NB4 (cell line): ENCODE measurements around the gene UBALD2.

Source experiments
- CTCF ChIP-seq: IDR thresholded peaks from one replicate; pipeline ENCODE4 v1.5.1; 2012; ENCODE audit warnings: low read depth, low read length
- MAX ChIP-seq: IDR thresholded peaks from 2 replicates; pipeline ENCODE4 v1.6.1; 2011; ENCODE audit warnings: low read depth, low read length
- MYC ChIP-seq: IDR thresholded peaks from 2 replicates; pipeline ENCODE4 v1.6.1; 2011; ENCODE audit warnings: low read depth, low read length
- POLR2A ChIP-seq: IDR thresholded peaks from 2 replicates; pipeline ENCODE4 v1.6.1; 2011; ENCODE audit warnings: mild to moderate bottlenecking; ENCODE audit not compliant: insufficient read length; ENCODE audit errors: extremely low read depth

GRCh38 chr17:76314392-76315227 lies 49.5 kb downstream of the UBALD2 start:
- TF ChIP-seq CTCF, result no peak
- no peak for TF ChIP-seq POLR2A
- TF ChIP-seq MAX, result no peak
- no peak for TF ChIP-seq MYC
